Measurements from ENCODE around the gene KIAA1191.
A peak's percentile ranks its signal among the peaks of the same experiment; 100 is the strongest.
"Not testable (repeated sequence)": the region's sequence is repeated elsewhere in the genome, so short reads cannot be mapped to it uniquely, and the experiment has no call there.

KIAA1191 gene, protein sequence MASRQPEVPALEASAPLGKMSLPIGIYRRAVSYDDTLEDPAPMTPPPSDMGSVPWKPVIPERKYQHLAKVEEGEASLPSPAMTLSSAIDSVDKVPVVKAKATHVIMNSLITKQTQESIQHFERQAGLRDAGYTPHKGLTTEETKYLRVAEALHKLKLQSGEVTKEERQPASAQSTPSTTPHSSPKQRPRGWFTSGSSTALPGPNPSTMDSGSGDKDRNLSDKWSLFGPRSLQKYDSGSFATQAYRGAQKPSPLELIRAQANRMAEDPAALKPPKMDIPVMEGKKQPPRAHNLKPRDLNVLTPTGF

DNA sequence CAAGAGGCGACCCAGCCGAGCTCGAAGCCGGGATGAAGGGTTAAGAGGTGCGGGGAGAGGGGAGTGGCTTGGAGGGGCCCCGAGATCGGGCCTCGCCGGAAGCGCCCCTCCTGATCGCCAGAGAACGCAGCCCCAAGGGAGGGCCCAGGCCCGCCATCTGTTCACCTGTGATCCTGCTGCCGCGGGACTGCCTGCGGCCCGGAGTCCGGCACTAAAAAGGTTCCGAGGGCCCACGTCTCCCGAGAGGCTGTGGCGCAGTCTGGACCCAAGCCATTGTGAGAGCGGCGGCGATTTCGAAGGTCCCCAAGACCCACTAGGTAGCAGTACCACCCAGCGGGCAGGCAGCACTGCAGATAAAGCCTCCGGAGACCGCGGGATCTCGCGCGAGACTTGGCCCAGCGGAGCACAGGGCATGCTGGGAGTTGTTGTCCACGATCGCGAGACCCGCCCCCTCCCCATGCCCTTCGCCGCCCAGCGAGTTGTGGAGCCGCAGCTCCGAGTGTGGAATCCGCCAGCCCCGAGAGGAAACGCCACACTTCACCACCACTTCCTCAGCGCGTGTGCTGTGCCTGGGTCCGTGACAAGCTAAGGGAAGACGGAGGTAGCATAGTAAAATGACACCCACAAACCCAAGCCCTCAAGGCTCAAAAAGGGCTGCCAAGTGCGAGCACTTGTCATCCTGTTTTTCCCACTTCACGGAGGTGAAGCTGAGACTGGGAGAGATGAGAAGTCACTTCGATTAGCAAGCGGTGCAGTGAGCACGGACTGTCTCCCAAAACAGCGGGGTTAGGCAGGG, at the start of gene KIAA1191:
Gene KIAA1191 (minus strand): TSS at position 328 of the 796 bp plus-strand sequence. CDS start 2,256 bp downstream, outside the sequence.
- peak; percentile 94 for DNase-seq

GRCh38 chr5:176410486-176411180, 49.1 kb upstream of the KIAA1191 start:
- no peak for DNase-seq

DNA sequence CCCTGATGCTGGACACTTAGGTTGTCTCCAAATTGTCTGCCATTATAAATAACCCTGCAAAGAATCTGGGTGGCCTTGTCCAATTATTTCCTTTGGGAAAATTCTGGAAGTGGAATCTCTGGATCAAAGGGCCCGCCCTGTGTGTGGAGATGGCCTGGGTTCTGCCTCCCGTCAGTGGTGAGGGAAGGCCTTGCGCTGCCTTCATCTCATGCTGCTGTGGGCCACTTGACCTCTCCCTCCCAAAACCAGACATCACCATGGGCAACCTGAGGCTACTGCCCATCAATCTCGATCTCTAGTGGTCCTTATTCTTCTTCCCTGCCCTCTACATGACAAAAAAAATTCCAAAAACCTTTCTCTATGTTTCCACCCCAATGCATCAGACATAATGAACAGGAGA, 48.2 kb upstream of the KIAA1191 start:
- DNase-seq = no peak

DNA sequence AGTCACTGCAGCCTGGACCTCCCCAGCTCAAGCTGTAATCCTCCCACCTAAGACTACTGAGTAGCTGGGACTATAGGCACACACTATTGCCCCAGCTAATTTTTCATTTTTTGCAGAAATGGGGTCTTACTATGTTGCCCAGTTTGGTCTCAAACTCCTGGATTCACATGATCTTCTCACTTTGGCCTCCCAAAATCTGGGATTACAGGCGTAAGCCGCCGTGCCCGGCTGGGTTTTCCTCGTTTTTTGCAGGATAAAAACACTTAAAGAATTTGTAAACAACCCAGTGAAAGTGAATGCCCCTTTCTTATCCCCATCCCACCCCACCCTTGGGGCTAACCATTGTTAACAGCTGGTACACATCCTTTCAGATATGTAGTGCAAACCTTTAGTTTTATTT, 47.0 kb upstream of the KIAA1191 start:
- DNase-seq = no peak

DNA sequence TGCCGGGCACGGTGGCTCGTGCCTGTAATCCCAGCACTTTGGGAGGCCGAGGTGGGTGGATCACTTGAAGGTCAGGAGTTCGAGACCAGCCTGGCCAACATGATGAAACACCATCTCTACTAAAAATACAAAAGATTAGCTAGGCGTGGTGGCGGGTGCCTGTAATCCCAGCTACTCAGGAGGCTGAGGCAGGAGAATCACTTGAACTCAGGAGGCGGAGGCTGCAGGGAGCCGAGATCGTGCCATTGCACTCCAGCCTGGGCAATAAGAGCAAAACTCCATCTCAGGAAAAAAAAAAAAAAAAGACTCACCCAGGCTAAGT, 46.6 kb upstream of the KIAA1191 start:
- not testable (repeated sequence) for DNase-seq

DNA sequence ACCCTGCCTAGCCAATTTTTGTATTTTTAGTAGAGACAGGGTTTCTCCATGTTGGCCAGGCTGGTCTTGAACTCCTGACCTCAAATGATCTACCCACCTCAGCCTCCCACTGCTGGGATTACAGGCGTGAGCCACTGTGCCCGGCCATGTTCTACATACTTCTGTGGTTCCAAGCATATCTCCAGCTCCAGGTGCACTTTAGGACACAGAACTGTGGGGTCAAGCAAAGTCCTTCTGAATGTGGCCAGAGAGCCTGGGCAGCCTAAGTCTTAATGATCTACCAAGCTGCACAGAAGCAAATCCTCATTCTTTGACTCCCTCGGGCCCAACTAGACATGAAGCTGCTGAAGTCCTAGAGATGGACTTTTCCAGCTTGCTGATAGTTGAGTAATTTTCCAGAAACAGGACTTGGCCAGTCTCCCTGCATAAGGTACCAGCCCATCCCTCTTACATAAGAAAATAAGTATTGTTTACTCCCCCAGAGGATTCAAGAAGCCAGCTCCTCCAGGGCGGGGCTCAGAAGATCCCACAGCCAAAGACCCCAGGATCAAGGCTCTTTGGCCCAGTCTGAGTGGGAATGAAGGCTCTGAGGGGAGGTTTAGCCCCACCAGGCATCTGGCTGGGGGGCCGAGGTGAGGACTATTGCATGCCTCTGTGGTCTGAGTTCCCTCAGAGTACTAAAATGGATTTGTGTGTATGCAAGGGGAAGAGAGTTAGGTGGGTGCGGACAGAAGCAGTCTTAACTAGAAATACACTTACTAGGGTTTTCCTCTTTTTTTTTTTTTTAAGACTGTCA, 46.1 kb upstream of the KIAA1191 start:
- DNase-seq = no peak

DNA sequence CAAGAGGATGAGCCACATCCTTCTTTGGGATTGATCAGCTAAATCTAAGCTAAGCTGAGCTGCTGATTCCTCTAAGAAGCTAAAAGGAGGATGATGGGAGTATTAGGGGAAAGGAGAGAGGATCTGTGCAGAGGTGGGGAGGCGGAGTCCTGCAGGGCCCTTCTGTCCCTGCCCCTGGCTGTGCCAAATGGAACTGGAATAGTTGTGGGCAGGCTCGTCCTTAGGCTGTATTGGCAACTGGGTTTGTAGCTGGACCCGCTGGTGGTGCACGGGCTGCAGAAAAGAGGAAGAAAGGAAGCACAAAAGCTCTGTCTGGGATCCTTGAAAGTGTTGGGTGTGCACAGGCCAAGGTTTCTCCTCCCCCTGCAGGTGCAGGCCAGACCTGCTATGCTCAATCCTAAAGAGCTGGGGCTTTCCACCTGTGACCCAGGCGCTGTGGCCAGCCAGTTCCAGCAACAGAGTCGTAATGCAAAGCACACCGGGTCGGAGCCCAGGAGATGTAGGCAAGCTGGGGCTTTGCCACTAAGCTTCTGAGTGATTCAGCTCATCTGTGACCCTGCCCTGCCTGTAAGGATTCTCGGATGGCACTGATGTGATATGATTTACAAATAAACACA, 45.0 kb upstream of the KIAA1191 start:
- DNase-seq = no peak

- DNase-seq = no peak
These were observed 44.3 kb upstream of the KIAA1191 start for GRCh38 chr5:176405656-176406435.

GRCh38 chr5:176401281-176402205, 40.0 kb upstream of the KIAA1191 start:
- no peak for DNase-seq

DNA sequence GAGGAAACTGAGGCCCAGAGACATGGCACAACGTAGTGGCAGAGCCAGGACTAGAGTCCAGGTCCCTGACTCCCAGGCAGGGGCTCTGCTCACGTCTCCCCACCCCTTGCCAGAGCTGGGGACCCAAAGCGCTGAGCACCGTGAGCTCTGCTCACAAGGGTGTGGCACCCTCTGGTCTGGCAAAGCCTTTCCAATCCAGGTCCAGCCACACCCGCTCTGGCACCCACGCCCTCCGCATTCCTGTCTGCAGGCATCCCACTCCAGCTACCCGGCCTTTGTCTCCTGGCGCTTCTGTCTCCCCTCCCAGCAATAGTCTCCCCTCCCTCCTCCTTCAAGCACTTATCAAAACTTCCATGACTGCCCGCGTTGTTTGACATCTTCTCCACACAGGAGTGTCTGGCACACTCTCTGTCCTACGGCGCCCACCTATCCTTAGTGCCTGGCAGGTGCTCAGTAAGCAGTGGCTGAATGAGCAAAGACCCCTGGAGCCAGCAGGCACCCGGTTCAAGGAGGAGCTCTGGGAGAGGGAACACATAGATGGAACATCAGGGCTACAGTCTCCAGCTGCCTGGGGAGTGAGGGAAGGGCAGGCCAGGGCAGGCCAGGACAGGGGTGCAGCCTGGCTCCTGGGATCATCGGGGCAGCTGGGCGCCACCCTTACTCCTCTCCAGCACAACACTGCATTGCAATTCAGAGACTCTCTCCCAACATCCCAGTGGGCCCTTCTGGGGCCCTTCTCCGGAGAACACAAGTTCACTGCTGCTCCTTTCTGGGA, 39.0 kb upstream of the KIAA1191 start:
- DNase-seq = no peak

DNA sequence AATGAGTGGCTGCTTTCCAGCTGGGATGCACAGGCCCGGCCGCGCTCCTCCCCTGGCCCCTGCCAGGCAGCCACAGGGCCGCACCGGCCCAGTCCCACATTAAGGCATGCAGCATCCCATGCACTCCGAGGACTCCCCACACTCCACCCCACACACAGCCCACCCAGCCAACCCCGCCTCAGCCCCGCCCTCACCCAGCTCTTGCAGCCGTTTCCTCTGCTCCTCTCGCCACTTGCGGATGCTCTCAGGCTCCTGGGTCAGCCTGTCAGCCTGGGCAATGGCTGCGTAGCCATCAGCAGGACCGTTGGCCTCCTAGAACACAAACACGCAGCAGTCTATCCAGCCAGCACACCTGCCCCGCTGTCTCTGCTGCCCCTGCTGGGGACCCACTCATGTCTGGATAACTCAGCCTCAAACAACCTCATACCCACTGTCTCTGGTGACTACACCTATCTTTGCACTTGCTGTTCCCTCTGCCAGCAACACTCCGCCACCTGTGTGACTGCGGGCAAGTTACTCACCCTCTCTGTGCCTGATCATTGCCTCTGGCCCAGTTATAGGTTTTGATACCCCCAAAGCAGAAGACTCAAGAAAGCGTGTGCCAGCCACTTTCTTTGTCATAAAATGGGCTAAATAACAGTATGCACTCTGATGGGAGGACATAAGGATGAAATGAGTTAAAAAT, 36.3 kb upstream of the KIAA1191 start:
- DNase-seq = no peak

DNA sequence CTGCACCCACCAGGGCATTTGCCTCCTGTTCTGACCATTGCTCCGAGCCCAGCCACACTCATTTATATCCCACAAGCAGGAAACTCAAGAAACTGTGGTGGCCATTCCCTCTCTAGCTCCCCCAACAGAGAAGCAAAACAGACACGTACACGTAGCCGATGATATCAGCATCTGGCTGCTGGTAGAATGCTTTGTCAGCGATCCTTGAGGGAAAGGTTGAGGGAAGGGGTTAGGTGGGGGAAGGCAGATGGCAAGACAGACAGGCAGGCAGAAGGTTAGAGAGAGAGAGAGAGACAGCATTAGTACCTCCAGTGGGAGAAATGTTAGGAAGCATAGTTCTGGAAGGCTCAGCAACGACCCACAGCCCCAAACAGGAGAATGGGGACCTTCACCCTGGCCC, 34.8 kb upstream of the KIAA1191 start:
- no peak for DNase-seq

DNA sequence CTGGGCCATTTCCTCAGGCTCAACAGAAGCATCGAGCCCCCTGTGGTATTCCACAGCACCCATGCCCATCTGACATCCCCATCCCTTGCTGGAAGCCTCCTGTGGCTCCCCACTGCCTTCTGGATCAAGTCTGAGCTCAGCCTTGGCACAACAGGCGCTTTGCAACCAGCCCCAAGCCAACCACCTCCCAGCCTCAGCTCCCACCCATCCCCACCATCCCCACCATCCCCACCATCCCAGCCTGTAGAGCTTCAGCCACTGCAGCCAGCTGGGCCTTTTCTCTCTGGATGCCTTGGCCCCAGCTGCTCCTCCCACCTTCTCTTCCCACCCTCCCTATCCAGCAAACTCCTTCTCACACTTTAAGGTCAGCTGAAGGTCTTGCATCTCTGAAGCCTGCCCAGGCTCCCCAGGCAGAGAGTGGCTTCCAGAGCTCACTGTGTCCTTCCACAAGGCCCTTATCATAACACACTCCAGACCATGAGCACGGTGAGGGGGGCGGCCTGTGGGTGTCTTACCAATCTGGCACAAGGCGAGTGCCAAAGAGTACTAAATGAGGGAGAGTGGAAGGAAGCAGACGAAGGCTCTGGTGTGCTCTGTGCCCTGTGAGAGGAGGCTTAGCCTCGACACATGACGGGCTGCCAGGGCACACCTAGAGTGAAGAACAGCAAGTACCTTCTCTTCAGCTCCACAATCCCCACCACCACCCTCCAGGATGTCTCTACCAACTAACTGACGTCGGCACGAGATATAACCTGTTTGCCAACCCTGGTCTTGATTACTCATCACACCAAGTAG, 33.5 kb upstream of the KIAA1191 start:
- no peak for DNase-seq

DNA sequence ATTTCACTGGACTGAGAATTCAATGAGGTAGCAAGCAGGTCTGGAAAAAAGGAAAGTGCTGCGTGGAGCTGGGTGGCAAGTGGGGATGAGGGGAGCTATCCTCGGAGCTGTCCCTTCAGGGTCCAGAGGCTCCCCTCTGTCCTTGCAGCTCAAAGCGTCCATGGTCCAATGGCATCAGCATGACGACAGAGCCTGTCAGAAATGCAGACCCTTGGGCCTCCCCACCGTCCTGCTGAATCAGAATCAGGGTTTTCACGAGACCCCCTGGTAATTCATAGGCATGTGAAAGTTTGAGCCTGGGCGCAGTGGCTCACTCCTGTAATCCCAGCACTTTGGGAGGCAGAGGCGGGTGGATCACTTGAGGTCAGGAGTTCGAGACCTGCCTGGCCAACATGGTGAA, 32.5 kb upstream of the KIAA1191 start:
- no peak for DNase-seq

- DNase-seq = no peak
These were observed 31.0 kb upstream of the KIAA1191 start for GRCh38 chr5:176392526-176392925.

- DNase-seq = no peak
These were observed 30.4 kb upstream of the KIAA1191 start for GRCh38 chr5:176391999-176392398.

DNA sequence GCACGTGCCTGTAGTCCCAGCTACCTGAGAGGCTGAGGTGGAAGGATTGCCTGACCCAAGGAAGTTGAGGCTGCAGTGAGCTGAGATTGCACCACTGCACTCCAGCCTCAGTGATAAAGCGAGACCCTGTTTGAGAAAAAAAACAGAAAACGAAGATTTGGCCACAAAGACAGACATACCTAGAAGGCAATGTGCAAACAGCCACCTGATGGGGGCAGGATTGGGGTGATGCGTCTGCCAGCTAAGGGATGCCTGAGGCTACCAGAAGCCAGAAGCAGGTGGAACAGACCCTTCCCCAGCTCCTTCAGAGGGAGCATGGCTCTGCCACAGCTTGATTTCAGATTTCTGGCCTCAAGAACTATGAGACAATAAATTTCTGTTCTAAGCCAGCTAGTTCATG, 29.9 kb upstream of the KIAA1191 start:
- DNase-seq = no peak

Measured in activated CD8-positive, alpha-beta memory T cell treated with anti-CD3 and anti-CD28 coated beads, Interleukin-2, amount 50 U/mL, for 48 hours (primary cell).